ENCODE results near the gene ANGPT4. TPM values are rescaled to one million over a fixed set of nuclear protein-coding genes. Genes with fewer than 3 reads are reported as not detected.

ANGPT4 gene
- total and polyA plus RNA-seq, 2 of the 13 experiments (the other 11 are each of a cell fraction or from before 2014, with no cell fraction given): not detected

DNA sequence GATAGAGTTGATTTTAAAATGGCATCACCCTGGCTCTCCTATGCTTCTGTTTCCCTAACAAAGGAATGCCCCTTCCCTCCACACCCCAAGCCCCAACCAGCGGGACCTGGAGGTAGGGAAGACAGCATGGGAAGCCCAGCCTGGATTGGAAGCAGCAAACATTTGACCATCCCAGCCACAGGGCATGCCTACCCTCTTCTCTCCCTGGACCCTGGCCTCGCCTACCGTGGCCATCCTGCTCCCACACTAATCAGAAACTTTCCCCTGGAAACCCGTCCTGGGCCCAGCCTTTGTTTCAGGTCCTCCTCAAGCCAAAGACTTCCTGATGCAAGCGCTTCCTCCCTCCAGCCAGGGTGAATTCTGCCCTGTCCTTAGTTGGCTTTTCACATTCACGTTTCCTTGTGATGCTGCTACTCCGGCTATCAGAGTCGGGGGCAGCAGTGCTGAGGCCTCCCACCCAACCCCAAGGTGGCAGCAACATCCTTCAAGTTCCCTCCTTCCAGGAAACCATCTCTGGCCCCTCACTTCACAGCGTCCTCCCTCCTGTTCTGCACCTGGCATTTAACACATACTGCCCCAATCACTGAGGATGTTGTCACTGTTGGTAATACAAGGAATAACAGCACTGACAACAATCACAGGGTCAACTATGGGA is 18.2 kb upstream of the ANGPT4 start:
- no peak for ATAC-seq
- Histone ChIP-seq H3K4me1 (ENCODE audit: insufficient read depth, low read length) (no peaks in the 10 kb centered on the region), H3K79me2 (ENCODE audit: insufficient read depth, low read length) (no peaks in the 10 kb centered on the region), H3K27ac (ENCODE audit: extremely low read length, insufficient read depth, low read length) (no peak overlapping the region), H3K36me3 (replicated peaks in 1 of 2; ENCODE audit: control insufficient read depth in 1 of 2, insufficient read depth in 2 of 2, low read length in 2 of 2) (no peaks in the 10 kb centered on the region), H3K27me3 (ENCODE audit: control insufficient read depth in 1 of 2, insufficient read depth in 2 of 2, low read length in 2 of 2) (no peaks in the 10 kb centered on the region), H4K20me1 (ENCODE audit: insufficient read depth, low read length) (no peaks in the 10 kb centered on the region), H3K9me3 (ENCODE audit: low read length) (peaks cover 22% of the 10 kb centered on the region), H3K9ac (ENCODE audit: insufficient read depth, low read depth, low read length) (no peak overlapping the region), H3K4me2 (ENCODE audit: low read depth, low read length) (no peak overlapping the region), H2AFZ (ENCODE audit: low read length) (no peak overlapping the region), H3K4me3 (replicated peaks in 1 of 3; ENCODE audit: insufficient read depth in 1 of 3, low read depth in 2 of 3, low read length in 3 of 3) (no peak overlapping the region)
- 3% methylated on average over 9 of the region's 9 CpGs for WGBS (ENCODE audit: low lambda C conversion rate)
- no TSS peak for BruUV-seq (replicated peaks)
- in situ Hi-C loops (cut with HindIII; ENCODE audit: extremely low pct_ligation_motif_present, low pct_unique_long_range_greater_than_20kb) (no loop called here), intact Hi-C loops (cut with micrococcal nuclease; ENCODE audit: unreplicated experiment) (no loop called here)
- DNase-seq (ENCODE audit: low spot score): no peak
- CTCF ChIA-PET (ENCODE audit: low intra/inter-chr PET ratio, low total read pairs): no interaction called here
- no peak for FAIRE-seq
- POLR2A ChIA-PET: no interaction called here
- TF ChIP-seq YEATS4 (CRISPR knock-in tag; IDR thresholded peaks at IDR 0.05; ENCODE audit: borderline replicate concordance) (no peak), ZNF333 (CRISPR knock-in tag; IDR thresholded peaks at IDR 0.05; ENCODE audit: borderline replicate concordance) (no peak), ZNF557 (CRISPR knock-in tag; IDR thresholded peaks at IDR 0.05) (no peak), AHDC1 (CRISPR knock-in tag; IDR thresholded peaks at IDR 0.05; ENCODE audit: borderline replicate concordance) (no peak), CEBPZ (IDR thresholded peaks at IDR 0.05; ENCODE audit: low read length) (no peak), ZNF354B (CRISPR knock-in tag; IDR thresholded peaks at IDR 0.05) (no peak)
- TF ChIP-seq, protein P1, sequence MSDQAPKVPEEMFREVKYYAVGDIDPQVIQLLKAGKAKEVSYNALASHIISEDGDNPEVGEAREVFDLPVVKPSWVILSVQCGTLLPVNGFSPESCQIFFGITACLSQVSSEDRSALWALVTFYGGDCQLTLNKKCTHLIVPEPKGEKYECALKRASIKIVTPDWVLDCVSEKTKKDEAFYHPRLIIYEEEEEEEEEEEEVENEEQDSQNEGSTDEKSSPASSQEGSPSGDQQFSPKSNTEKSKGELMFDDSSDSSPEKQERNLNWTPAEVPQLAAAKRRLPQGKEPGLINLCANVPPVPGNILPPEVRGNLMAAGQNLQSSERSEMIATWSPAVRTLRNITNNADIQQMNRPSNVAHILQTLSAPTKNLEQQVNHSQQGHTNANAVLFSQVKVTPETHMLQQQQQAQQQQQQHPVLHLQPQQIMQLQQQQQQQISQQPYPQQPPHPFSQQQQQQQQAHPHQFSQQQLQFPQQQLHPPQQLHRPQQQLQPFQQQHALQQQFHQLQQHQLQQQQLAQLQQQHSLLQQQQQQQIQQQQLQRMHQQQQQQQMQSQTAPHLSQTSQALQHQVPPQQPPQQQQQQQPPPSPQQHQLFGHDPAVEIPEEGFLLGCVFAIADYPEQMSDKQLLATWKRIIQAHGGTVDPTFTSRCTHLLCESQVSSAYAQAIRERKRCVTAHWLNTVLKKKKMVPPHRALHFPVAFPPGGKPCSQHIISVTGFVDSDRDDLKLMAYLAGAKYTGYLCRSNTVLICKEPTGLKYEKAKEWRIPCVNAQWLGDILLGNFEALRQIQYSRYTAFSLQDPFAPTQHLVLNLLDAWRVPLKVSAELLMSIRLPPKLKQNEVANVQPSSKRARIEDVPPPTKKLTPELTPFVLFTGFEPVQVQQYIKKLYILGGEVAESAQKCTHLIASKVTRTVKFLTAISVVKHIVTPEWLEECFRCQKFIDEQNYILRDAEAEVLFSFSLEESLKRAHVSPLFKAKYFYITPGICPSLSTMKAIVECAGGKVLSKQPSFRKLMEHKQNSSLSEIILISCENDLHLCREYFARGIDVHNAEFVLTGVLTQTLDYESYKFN (CRISPR knock-in tag; conservative IDR thresholded peaks at IDR 0.05): no peak
